HT-29 (cell line): ENCODE data around the gene UBE3C. TPM values are rescaled to one million over a fixed set of nuclear protein-coding genes. Genes with fewer than 3 reads are reported as not detected.

Experiments
- DNase-seq: peaks from one replicate; pipeline ENCODE4 v3.0.0-alpha.2; 2015; ENCODE audit warnings: low spot score
- total RNA-seq: library from RNA; depleted of rRNA; stranded (reverse); fragments of >200 nt; shearing (Covaris generic); gene quantifications from 2 replicates; pipeline ENCODE4 v1.2.3, GENCODE V29; 2014

The UBE3C gene
- total RNA-seq, 1 experiment from 2014 or later, result 87.7 TPM

DNA sequence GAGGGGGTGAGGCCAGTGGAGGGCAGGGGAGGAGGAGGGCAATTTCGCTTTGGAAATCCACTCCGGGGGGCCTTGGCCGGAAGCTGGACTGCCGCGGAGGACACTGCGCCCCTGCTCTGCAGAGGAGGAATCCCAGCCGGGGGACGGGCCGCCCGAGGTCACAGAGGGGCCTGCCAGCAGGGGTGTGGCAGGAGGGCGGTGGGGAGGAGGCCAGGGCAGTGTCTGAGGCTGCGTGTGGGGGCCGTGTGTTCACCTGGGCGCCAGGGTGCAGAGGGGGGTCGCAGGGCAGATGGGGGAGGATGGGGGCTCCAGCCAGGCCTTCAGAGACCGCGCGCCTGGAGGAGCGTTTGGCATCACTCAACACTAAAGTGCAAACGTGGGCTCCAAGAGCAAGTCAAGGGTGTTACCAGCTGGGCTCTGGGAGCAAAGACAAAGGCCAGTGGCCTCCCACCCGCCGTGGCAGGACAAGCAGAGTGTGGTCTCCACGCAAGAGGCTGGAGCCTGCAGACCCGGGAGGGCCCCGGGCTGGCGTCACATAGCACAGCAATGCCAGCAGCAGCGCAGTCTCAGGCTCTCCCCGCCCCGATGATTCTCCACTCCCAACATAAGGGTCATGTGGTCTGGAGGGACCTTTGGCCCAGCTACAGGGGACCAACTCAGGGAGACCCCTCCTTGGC lies 152.8 kb downstream of the UBE3C start:
- DNase-seq, result no peak

- no peak for DNase-seq
Observed at GRCh38 chr7:157292258-157292657, 153.5 kb downstream of the UBE3C start.

- DNase-seq, result peak; percentile 37
Observed at GRCh38 chr7:157292770-157293412, 154.2 kb downstream of the UBE3C start.

- DNase-seq, result no peak
Observed at GRCh38 chr7:157293413-157293788, 154.7 kb downstream of the UBE3C start.

DNA sequence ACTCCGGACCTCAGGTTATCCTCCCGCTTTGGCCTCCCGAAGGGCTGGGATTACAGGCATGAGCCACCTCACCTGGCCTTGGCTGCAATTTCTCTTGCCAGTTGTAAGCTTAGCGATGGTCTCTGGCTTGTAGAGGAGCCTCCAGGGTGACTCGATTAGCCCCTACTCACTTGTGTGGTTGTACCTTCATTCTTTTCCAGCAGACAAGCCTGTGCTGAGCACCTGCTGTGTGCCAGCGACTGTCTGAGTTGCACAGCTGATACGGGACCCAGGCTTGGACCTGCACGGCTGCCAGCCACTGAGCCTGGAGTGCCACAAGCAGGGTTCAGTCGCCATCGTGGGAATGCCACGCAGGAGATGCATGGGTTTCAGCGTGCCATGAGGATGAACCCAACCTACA lies 156.0 kb downstream of the UBE3C start:
- DNase-seq, result no peak

GRCh38 chr7:157295338-157295737 lies 156.6 kb downstream of the UBE3C start:
- DNase-seq, result no peak

DNA sequence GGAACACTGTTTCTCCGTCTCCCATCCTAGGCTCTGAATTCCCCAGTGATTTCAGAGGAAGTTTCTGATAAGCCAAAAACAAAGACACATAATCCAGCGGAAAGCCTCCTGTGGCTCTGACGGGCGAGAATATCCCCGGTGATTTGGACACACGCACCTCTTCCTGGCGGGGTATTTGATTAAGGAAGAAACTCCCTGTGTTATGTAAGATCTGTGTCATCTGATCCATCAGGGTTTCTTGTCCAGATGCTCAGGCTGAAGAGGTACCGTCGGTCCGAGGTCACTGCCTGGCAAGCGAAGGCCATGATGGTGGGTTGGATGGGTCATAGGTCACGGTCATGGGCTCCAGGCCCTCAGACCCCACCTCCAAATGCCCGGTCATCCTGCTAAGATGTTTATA lies 158.5 kb downstream of the UBE3C start:
- DNase-seq, result no peak

- no peak for DNase-seq
Observed at GRCh38 chr7:157299317-157299612, 160.5 kb downstream of the UBE3C start.

DNA sequence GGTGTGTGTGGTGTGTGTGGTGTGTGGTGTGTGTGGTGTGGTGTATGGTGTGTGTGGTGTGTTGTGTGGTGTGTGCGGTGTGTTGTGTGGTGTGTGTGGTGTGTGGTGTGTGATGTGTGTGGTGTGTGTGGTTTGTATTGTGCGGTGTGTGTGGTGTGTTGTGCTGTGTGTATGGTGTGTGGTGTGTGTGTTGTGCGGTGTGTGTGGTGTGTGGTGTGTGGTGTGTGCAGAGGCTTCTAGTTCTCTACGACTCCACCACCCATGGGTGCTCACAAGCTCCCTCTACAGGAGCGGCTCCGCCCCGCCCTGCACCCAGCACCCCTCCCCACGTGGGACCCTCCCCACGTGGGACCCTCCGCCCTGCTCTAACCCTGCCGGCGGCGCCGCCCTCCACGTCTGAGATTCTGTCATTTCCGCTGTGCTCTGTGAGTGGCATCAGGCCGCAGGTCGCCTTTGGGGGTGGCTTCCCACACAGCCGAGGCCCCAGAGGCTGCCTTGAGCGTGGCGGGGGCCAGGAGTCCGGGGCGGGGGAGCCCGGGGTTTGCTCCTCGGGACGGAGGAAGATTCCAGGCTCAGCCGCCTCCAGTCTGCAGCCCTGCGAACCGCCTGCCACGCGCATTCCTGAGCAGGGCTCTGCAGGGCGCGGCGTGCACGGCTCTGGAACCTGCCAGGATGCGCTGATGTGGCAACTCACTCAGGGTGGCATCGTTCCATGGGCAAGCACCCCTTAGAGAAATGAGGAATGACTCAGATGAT lies 161.1 kb downstream of the UBE3C start:
- DNase-seq, result peak; percentile 88

- no peak for DNase-seq
Observed at GRCh38 chr7:157300369-157300825, 161.7 kb downstream of the UBE3C start.

- DNase-seq, result no peak
Observed at GRCh38 chr7:157301610-157302120, 162.9 kb downstream of the UBE3C start.

DNA sequence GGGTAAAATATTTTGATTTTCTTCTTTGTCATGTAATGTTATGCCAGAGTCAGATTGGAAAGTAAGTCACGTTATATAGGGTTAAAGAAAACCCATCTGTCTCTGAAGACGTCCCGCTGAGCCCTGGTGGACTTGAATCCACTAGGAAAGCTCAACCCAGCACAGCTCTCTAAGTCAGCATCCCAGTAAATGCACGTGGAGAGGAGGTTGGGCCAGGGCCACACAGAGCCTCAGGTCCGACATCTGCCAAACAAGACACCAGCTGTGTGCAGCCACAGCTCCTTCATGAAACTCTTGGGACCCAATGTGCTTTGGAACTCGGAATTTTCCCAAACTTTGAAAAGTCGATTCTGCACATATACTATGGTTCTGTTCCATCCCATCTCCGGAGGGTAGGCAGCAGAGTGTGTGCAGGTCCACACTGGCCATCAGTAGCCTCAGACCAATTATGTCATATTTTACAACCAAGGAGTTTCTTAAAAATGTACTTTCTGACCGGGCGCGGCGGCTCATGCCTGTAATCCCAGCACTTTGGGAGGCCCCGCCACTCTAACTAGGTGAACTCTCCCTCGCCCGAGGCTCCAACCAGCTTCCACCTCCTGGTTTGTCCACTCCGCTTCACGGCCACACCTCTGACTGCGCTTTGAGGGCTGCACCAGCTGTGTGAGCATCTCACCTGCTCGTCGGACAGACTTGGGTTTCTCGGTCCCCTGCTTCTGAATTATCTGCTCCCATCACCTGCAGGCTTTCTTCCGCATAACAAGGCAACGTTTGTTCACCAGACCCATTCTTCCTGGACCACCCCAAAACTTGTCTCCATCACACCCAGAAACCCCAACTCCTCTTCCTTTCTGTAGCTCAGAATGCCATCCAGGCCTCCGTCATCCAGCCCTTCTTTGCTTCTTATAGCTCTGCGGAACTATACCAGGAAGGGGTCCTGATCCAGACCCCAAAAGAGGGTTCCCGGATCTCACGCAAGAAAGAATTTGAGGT lies 168.4 kb downstream of the UBE3C start:
- no peak for DNase-seq

DNA sequence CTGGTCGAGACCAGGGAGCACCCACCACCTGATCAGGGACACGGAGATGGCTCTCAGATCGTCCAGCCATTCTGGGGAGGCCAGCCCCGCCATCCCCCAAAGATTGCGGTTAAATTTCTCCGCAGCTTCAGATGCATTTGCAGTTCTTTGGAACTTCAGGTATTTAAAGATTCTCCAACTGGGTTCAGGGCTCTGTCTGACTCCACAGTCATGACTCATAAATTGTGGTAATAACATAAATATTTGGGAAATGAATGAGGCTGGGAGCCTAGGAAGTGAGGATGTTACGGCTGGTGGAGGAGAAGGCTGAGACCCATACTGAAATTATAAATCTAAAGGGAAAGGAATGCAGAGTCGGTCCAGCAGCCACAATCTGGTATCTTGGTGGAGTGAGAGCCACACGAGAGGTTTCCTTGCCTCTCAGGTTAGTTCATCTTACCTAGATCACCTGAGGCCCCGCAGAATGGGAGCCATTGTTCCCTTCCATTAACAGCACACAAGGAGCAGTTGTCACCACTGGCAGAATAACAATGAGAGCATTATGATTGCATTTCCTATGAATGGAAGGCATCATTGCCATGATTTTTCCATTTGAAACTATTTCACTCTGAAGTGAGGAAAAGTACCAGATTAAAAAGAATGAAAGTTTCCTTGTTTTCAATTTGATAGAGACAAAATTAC lies 171.4 kb downstream of the UBE3C start:
- no peak for DNase-seq

GRCh38 chr7:157310676-157311185 lies 172.0 kb downstream of the UBE3C start:
- no peak for DNase-seq

GRCh38 chr7:157312941-157313340 lies 174.2 kb downstream of the UBE3C start:
- no peak for DNase-seq

DNA sequence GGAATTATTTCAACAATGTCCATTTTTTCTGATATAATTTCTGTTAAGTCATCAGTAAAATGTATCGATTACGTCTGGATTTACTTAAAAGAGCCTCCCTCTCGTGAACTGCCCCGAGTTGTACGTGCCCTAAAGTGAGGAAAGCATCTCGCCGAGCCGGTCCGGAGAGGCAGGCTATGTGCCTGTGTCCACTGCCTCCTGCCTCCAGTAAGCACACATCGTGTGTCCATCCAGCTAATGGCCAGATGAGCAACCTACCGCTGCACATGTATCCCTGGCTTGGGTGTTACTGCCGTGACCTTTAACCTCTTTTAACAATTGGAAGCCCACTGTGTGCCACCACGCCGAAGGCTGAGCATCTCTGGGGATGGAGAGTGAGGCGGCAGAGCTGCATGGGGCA lies 174.9 kb downstream of the UBE3C start:
- no peak for DNase-seq

DNA sequence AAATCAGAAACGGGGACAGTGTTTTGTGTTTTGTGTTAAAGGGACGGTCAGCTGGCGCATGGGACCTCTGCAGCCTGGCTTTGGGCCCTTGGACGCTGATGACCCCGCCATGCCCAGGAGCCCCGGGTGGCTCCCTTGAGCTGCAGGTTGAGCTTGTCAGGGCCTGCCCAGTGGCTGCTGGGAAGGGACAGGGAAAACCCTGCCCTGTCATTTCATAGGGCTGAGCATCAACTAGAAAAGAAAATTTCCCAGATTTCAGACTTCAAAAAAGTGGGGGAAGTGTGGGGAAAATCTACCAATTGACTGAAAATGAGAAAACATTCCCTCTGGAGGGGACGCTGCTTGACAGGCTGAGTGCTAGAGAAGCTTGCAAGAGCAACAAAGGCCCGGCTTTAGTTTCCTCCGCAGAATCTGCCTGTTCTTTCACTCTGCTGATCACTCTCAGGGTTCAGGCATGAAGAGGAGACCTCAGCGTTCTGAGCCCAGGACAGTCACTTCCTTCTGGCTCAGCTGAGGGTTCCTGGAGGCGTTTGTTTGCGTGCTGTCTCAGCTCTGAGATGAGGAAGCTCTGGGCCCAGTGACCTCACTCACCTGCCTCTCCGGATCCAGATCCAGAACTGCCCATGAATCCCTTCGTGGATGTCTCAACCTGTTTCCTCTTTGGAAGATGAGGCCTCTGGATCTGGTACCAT lies 179.4 kb downstream of the UBE3C start:
- DNase-seq, result peak; percentile 36
